Liver (tissue), 9 donors: ENCODE data around the gene ARHGEF28. TPM values are rescaled to one million over a fixed set of nuclear protein-coding genes. Genes with fewer than 3 reads are reported as not detected.
A peak's percentile ranks its signal among the peaks of the same experiment; 100 is the strongest.

Experiments used
- DNase-seq: peaks from one replicate; pipeline ENCODE4 v3.0.0-alpha.2; 2017; ENCODE audit warnings: low spot score
- H3K27ac ChIP-seq, 2 donors: one replicate each; pipeline ENCODE4 v1.7.0; 2013; ENCODE audit warnings: inconsistent platforms in 2 of 2, low read length in 2 of 2, control low read depth in 1 of 2, low read depth in 1 of 2, mild to moderate bottlenecking in 1 of 2
- H3K27me3 ChIP-seq, 4 donors: one replicate each; pipeline versions ENCODE4 v1.6.1 to v1.7.0; 2013; ENCODE audit warnings: low read length in 3 of 4, inconsistent platforms in 1 of 4, mild to moderate bottlenecking in 1 of 4, moderate library complexity in 1 of 4; ENCODE audit not compliant: control insufficient read depth in 4 of 4, insufficient read depth in 4 of 4
- H3K36me3 ChIP-seq, 4 donors: one replicate each; pipeline versions ENCODE4 v1.6.1 to v1.7.0; 2013; ENCODE audit warnings: low read length in 3 of 4, mild to moderate bottlenecking in 3 of 4, low read depth in 1 of 4, moderate library complexity in 1 of 4; ENCODE audit not compliant: control insufficient read depth in 4 of 4, insufficient read depth in 3 of 4
- H3K4me1 ChIP-seq, 4 donors: one replicate each; pipeline versions ENCODE4 v1.6.1 to v1.7.0; 2013; ENCODE audit warnings: low read length in 3 of 4, mild to moderate bottlenecking in 3 of 4, moderate library complexity in 1 of 4; ENCODE audit not compliant: control insufficient read depth in 4 of 4, insufficient read depth in 4 of 4
- H3K4me3 ChIP-seq, 3 donors: one replicate each; pipeline versions ENCODE4 v1.6.1 to v1.7.0; 2013; ENCODE audit warnings: low read length in 3 of 3, control low read depth in 1 of 3, low read depth in 1 of 3, mild to moderate bottlenecking in 1 of 3
- H3K9ac ChIP-seq, 2 donors: one replicate each; pipeline ENCODE4 v1.7.0; 2013; ENCODE audit warnings: low read length in 2 of 2, mild to moderate bottlenecking in 2 of 2, moderate library complexity in 2 of 2, control low read depth in 1 of 2, low read depth in 1 of 2
- H3K9me3 ChIP-seq, 4 donors: one replicate each; pipeline versions ENCODE4 v1.6.1 to v1.7.0; 2013; ENCODE audit warnings: low read length in 3 of 4; ENCODE audit not compliant: control insufficient read depth in 4 of 4
- ATF3 ChIP-seq: IDR thresholded peaks from 2 replicates; pipeline ENCODE4 v1.6.1; 2016; ENCODE audit warnings: antibody characterized with exemption
- CTCF ChIP-seq: fragments of 150-350 bp; IDR thresholded peaks from 2 replicates; pipeline ENCODE4 v1.5.1; 2017; ENCODE audit warnings: improper control_type of control experiment, low read depth, low read length; ENCODE audit not compliant: missing input control
- EGR1 ChIP-seq, 2 donors: IDR thresholded peaks; 2 replicates each; pipeline ENCODE4 v1.6.1; 2016 to 2018; ENCODE audit warnings: antibody characterized with exemption in 2 of 2, low read depth in 2 of 2
- FOXA1 ChIP-seq: IDR thresholded peaks from 2 replicates; pipeline ENCODE4 v1.6.1; 2016; ENCODE audit warnings: antibody characterized with exemption
- FOXA2 ChIP-seq: IDR thresholded peaks from 2 replicates; pipeline ENCODE4 v1.6.1; 2016; ENCODE audit warnings: antibody characterized with exemption
- GABPA ChIP-seq, 2 donors: IDR thresholded peaks in 1 of 2; conservative IDR thresholded peaks in 1 of 2; 2 replicates each; pipeline ENCODE4 v1.6.1; 2016; ENCODE audit warnings: antibody characterized with exemption in 2 of 2, mild to moderate bottlenecking in 1 of 2, moderate library complexity in 1 of 2
- HNF4A ChIP-seq, 2 donors: conservative IDR thresholded peaks; 2 replicates each; pipeline ENCODE4 v1.6.1; 2016; ENCODE audit warnings: antibody characterized with exemption in 2 of 2, mild to moderate bottlenecking in 2 of 2
- HNF4G ChIP-seq: IDR thresholded peaks from 2 replicates; pipeline ENCODE4 v1.6.1; 2016; ENCODE audit warnings: antibody characterized with exemption
- JUND ChIP-seq, 2 donors: IDR thresholded peaks; 2 replicates each; pipeline ENCODE4 v1.6.1; 2016; ENCODE audit warnings: antibody characterized with exemption in 2 of 2
- MAX ChIP-seq: IDR thresholded peaks from 2 replicates; pipeline ENCODE4 v1.6.1; 2016; ENCODE audit warnings: antibody characterized with exemption
- NR2F2 ChIP-seq: IDR thresholded peaks from 2 replicates; pipeline ENCODE4 v1.6.1; 2016; ENCODE audit warnings: antibody characterized with exemption
- RAD21 ChIP-seq, 2 donors: IDR thresholded peaks; 2 replicates each; pipeline ENCODE4 v1.6.1; 2016; ENCODE audit warnings: antibody characterized with exemption in 2 of 2, mild to moderate bottlenecking in 2 of 2
- REST ChIP-seq: IDR thresholded peaks from 2 replicates; pipeline ENCODE4 v1.6.1; 2016; ENCODE audit warnings: antibody characterized with exemption, mild to moderate bottlenecking
- RXRA ChIP-seq, 2 donors: IDR thresholded peaks; 2 replicates each; pipeline ENCODE4 v1.6.1; 2017 to 2018; ENCODE audit warnings: antibody characterized with exemption in 2 of 2, mild to moderate bottlenecking in 1 of 2
- SP1 ChIP-seq: IDR thresholded peaks from 2 replicates; pipeline ENCODE4 v1.6.1; 2018; ENCODE audit warnings: antibody characterized with exemption, mild to moderate bottlenecking
- TAF1 ChIP-seq: conservative IDR thresholded peaks from 2 replicates; pipeline ENCODE4 v1.6.1; 2016; ENCODE audit warnings: antibody characterized with exemption, mild to moderate bottlenecking
- YY1 ChIP-seq: IDR thresholded peaks from 2 replicates; pipeline ENCODE4 v1.6.1; 2016; ENCODE audit warnings: antibody characterized with exemption, mild to moderate bottlenecking
- ZBTB33 ChIP-seq: IDR thresholded peaks from 2 replicates; pipeline ENCODE4 v1.6.1; 2016; ENCODE audit warnings: antibody characterized with exemption
- WGBS: extraction: QIAGEN DNeasy Blood & Tissue Kit; methylation state at CpG from one replicate; pipeline ENCODE4 v1.1.7; 2013; 5-methylcytosine and 5-hydroxymethylcytosine counted together
- polyA plus RNA-seq, 2 donors: library from polyadenylated mRNA; stranded (reverse) in 1 of 2; unstranded in 1 of 2; fragments of 200-250 nt in 1 of 2; fragments of >200 nt in 1 of 2; fragmentation: Nextera tagmentation in 1 of 2; extraction: Ambion mirVana in 1 of 2; gene quantifications; one replicate each; pipeline versions ENCODE4 v1.2.1 to v1.2.3, GENCODE V29; 2013 to 2015
- total RNA-seq, 2 donors: library from RNA; depleted of rRNA; stranded (reverse); fragments of >200 nt; gene quantifications; one replicate each; pipeline ENCODE4 v1.2.3, GENCODE V29; 2014
- donor health status: healthy.
- donor health status: healthy.
- donor health status: healthy.
- donor health status: healthy.
- donor health status: healthy.

The ARHGEF28 gene
- total and polyA plus RNA-seq, 4 donors: 1.6 to 13.9 (median 3.6) TPM

- WGBS: 43% methylated on average over 4 of the region's 4 CpGs
- H3K4me1 ChIP-seq: peaks cover 0 to 14% (median 8%) of the 10 kb centered on the region in 4 donors
- peaks cover 0 to 2% (median 0%) of the 10 kb centered on the region in 4 donors for H3K36me3 ChIP-seq
- no peaks in the 10 kb centered on the region for H3K9me3 ChIP-seq
- H3K27ac ChIP-seq: peak overlapping the region; percentile 25 to 56
- TF ChIP-seq EGR1 (IDR thresholded peaks at IDR 0.05; ENCODE audit: low read depth in 2 of 2): no peak
- peak; percentile 14 to 49 for TF ChIP-seq HNF4A (conservative IDR thresholded peaks at IDR 0.05)
- no peak for TF ChIP-seq CTCF
- no peak for TF ChIP-seq NR2F2
- TF ChIP-seq ATF3: no peak
- TF ChIP-seq JUND (IDR thresholded peaks at IDR 0.05): peak in 1 of 2 donors; percentile 38
- no peak for TF ChIP-seq GABPA (IDR thresholded peaks at IDR 0.05 in 1 of 2, conservative IDR thresholded peaks at IDR 0.05 in 1 of 2)
- TF ChIP-seq RXRA (IDR thresholded peaks at IDR 0.05): peak in 1 of 2 donors; percentile 55
- no peak for TF ChIP-seq SP1
- TF ChIP-seq TAF1: no peak
- peak; percentile 22 for TF ChIP-seq FOXA2
- TF ChIP-seq REST: peak; percentile 42
- no peak for TF ChIP-seq RAD21 (IDR thresholded peaks at IDR 0.05)
- TF ChIP-seq FOXA1: peak; percentile 40
- peak; percentile 28 for TF ChIP-seq MAX
- TF ChIP-seq HNF4G: no peak
- peak; percentile 16 for TF ChIP-seq YY1
- no peak for TF ChIP-seq ZBTB33
- DNase-seq: no peak
- no peaks in the 10 kb centered on the region for H3K27me3 ChIP-seq
- H3K9ac ChIP-seq: peak overlapping the region in 1 of 2 donors; percentile 47
- no peak overlapping the region for H3K4me3 ChIP-seq
Measured at GRCh38 chr5:73858054-73858453, 232.1 kb downstream of the ARHGEF28 start.
